Loucy (cell line): Measurements from ENCODE around the gene MAPT.

Source experiments
- H2AFZ ChIP-seq: fragments of 200-600 bp; sonication (generic); 2 replicates; pipeline ENCODE4 v1.6.0; 2016; ENCODE audit warnings: antibody characterized with exemption, mild to moderate bottlenecking, low read length, moderate library complexity
- H3F3A ChIP-seq: fragments of 200-600 bp; 2 replicates; pipeline ENCODE4 v1.6.0; 2016; ENCODE audit warnings: antibody characterized with exemption, low read depth, mild to moderate bottlenecking
- H3K27me3 ChIP-seq: fragments of 200-600 bp; sonication (generic); 2 replicates; pipeline ENCODE4 v1.6.1; 2014; ENCODE audit warnings: low read length, mild to moderate bottlenecking; ENCODE audit not compliant: insufficient read depth, poor library complexity, severe bottlenecking
- H3K36me3 ChIP-seq: fragments of 200-600 bp; sonication (generic); 2 replicates; pipeline ENCODE4 v1.6.1; 2016; ENCODE audit warnings: low read length; ENCODE audit not compliant: insufficient read depth
- H3K4me1 ChIP-seq: fragments of 200-600 bp; sonication (generic); 2 replicates; pipeline ENCODE4 v1.5.1; 2014; ENCODE audit warnings: low read length, mild to moderate bottlenecking; ENCODE audit not compliant: insufficient read depth, poor library complexity, severe bottlenecking
- H3K4me2 ChIP-seq: fragments of 200-600 bp; sonication (generic); 2 replicates; pipeline ENCODE4 v1.6.0; 2014; ENCODE audit warnings: antibody characterized with exemption, low read length, low read depth, mild to moderate bottlenecking; ENCODE audit not compliant: poor library complexity, severe bottlenecking
- H3K4me3 ChIP-seq: fragments of 200-600 bp; sonication (generic); 2 replicates; pipeline ENCODE4 v1.5.1; 2014; ENCODE audit warnings: low read length, mild to moderate bottlenecking, mixed read lengths; ENCODE audit not compliant: poor library complexity, severe bottlenecking
- H3K79me2 ChIP-seq: fragments of 200-600 bp; sonication (generic); 2 replicates; pipeline ENCODE4 v1.6.1; 2014; ENCODE audit warnings: low read length; ENCODE audit not compliant: insufficient read depth
- H3K9ac ChIP-seq: fragments of 200-600 bp; sonication (generic); 2 replicates; pipeline ENCODE4 v1.6.0; 2014; ENCODE audit warnings: mild to moderate bottlenecking, low read depth, low read length, moderate library complexity; ENCODE audit not compliant: poor library complexity, severe bottlenecking
- H3K9me2 ChIP-seq: fragments of 200-600 bp; sonication (generic); replicated peaks from 2 replicates; pipeline ENCODE4 v1.6.1; 2016; ENCODE audit warnings: low read depth, low read length, mixed read lengths
- H3K9me3 ChIP-seq: fragments of 200-600 bp; sonication (generic); 2 replicates; pipeline ENCODE4 v1.6.1; 2014; ENCODE audit warnings: mild to moderate bottlenecking, antibody characterized with exemption, low read length, low read depth; ENCODE audit not compliant: insufficient read depth
- H4K20me1 ChIP-seq: fragments of 200-600 bp; sonication (generic); 2 replicates; pipeline ENCODE4 v1.6.0; 2014; ENCODE audit warnings: antibody characterized with exemption, low read length, mild to moderate bottlenecking; ENCODE audit not compliant: insufficient read depth, poor library complexity, severe bottlenecking
- CTCF ChIP-seq: fragments of 200-600 bp; sonication (generic); conservative IDR thresholded peaks from 2 replicates; pipeline ENCODE4 v1.5.1; 2014; ENCODE audit warnings: mild to moderate bottlenecking, antibody characterized with exemption, low read length
- EZH2phosphoT487 ChIP-seq: fragments of 200-600 bp; IDR thresholded peaks from 2 replicates; pipeline ENCODE4 v1.6.1; 2018; ENCODE audit warnings: antibody characterized with exemption, mild to moderate bottlenecking, moderate library complexity, borderline replicate concordance

MAPT gene

GRCh38 chr17:45869676-45870341 lies 24.5 kb upstream of the MAPT start:
- no peaks in the 10 kb centered on the region for H3K9me3 ChIP-seq
- no peak overlapping the region for H2AFZ ChIP-seq
- no peak overlapping the region for H3K9ac ChIP-seq
- H3K4me2 ChIP-seq, result no peak overlapping the region
- no peaks in the 10 kb centered on the region for H4K20me1 ChIP-seq
- no peaks in the 10 kb centered on the region for H3K36me3 ChIP-seq
- no peaks in the 10 kb centered on the region; the same call in 1 of the 2 replicates for H3K9me2 ChIP-seq
- H3F3A ChIP-seq, result no peaks in the 10 kb centered on the region
- H3K4me1 ChIP-seq, result peaks cover 11% of the 10 kb centered on the region
- no peaks in the 10 kb centered on the region for H3K27me3 ChIP-seq
- no peak overlapping the region for H3K4me3 ChIP-seq
- TF ChIP-seq CTCF (no peak), EZH2phosphoT487 (no peak)
- no peaks in the 10 kb centered on the region for H3K79me2 ChIP-seq

- Histone ChIP-seq H3F3A (no peaks in the 10 kb centered on the region), H3K4me3 (no peak overlapping the region), H3K9me3 (no peaks in the 10 kb centered on the region), H3K4me2 (no peak overlapping the region), H3K9ac (no peak overlapping the region), H3K36me3 (no peaks in the 10 kb centered on the region), H3K9me2 (no peaks in the 10 kb centered on the region; the same call in 1 of the 2 replicates), H3K4me1 (peaks cover 11% of the 10 kb centered on the region), H3K27me3 (no peaks in the 10 kb centered on the region), H4K20me1 (no peaks in the 10 kb centered on the region), H3K79me2 (no peaks in the 10 kb centered on the region), H2AFZ (no peak overlapping the region)
- TF ChIP-seq EZH2phosphoT487, result no peak
- no peak for TF ChIP-seq CTCF
Observed at GRCh38 chr17:45870342-45870974, 23.9 kb upstream of the MAPT start.

- H3K4me3 ChIP-seq, result no peak overlapping the region
- no peak overlapping the region for H2AFZ ChIP-seq
- peaks cover 11% of the 10 kb centered on the region for H3K4me1 ChIP-seq
- no peaks in the 10 kb centered on the region for H4K20me1 ChIP-seq
- TF ChIP-seq EZH2phosphoT487 (no peak), CTCF (no peak)
- H3K27me3 ChIP-seq, result no peaks in the 10 kb centered on the region
- no peak overlapping the region for H3K4me2 ChIP-seq
- H3K9ac ChIP-seq, result no peak overlapping the region
- no peaks in the 10 kb centered on the region for H3K36me3 ChIP-seq
- H3K79me2 ChIP-seq, result no peaks in the 10 kb centered on the region
- no peaks in the 10 kb centered on the region; the same call in 1 of the 2 replicates for H3K9me2 ChIP-seq
- no peaks in the 10 kb centered on the region for H3F3A ChIP-seq
- H3K9me3 ChIP-seq, result no peaks in the 10 kb centered on the region
Observed at GRCh38 chr17:45871718-45872117, 22.6 kb upstream of the MAPT start.
